ENCODE data around the gene ASXL3. TPM values are rescaled to one million over a fixed set of nuclear protein-coding genes. Genes with fewer than 3 reads are reported as not detected.

Gene ASXL3
- polyA plus RNA-seq (ENCODE audit: insufficient read length in 3 of 3) = 1 to 10 TPM; 6.0 to 6.9 (median 6.6) TPM

GRCh38 chr18:33577685-33578517 lies at the start of gene ASXL3:
Gene ASXL3 (plus strand): TSS chr18:33578219. CDS start chr18:33578632, 413 bp downstream.
- no peak for DNase-seq (ENCODE audit: low read depth in 3 of 3, low spot score in 2 of 3)

DNA sequence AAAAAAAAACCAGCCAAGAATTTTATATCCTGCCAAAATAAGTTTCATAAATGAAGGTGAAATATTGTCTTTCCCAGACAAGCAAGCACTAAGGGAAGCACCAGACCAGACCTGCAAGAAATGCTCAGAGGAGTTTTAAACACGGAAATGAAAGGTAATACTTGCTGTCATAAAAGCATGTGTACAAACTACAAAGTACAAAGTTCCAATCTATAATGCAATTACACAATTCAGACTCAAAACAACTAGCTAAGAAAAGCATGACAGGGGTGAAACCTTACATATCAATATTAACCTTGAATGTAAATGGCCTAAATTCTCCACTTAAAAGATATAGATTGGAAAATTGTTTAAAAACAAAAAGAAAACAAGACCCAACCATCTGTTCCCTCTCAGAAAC lies 45.0 kb upstream of the ASXL3 start:
- DNase-seq (ENCODE audit: low read depth in 3 of 3, low spot score in 2 of 3) = no peak

GRCh38 chr18:33536904-33537303 lies 41.1 kb upstream of the ASXL3 start:
- no peak for DNase-seq (ENCODE audit: low read depth in 3 of 3, low spot score in 2 of 3)

DNA sequence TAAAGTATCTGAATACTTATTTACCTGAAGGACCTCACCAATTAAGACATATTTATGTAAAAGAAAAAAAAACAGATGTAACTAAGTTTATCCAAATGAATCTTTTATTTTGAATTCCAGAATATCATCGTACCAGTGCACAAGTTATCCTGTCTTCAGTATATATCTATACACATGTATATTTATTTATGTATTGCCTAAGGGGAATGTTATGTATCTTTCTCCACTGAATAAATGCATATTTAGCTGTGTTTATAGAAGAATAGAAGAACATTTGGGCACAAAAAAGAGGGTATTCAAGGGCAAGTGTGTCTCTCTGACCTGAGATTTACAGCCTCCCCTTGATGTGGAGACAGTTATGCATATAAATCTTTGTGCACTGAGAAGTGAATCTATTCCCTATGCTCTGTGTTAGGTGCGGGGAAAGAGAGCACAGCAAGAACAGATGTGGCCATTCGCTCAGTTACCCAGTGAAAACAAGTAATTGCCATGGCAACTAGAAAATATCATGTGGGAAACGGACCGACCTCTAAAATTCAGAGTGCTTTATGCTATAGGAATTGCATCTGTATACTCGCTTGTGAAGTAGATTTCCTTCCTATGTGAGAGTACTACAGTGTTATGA lies 39.5 kb upstream of the ASXL3 start:
- DNase-seq (ENCODE audit: low read depth in 3 of 3, low spot score in 2 of 3) = no peak

DNA sequence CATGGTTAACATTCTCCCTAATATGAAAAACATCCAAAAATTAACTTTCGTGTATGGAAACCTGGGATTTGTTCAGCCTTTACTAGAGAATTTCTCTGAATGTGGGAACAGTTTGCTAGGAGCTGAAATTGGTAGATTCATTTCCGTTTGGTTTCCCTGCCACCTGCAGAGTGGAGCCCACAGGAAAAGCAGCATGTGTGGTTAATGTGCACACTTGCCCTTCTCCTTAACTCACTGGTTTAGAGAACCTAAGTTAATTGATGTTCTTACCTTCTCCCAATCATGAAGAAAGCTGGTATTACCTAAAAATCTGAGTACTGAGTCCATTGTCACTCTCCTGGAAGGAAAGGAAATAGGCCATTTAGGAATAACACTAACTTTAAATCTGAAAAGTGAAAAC lies 37.6 kb upstream of the ASXL3 start:
- DNase-seq (ENCODE audit: low read depth in 3 of 3, low spot score in 2 of 3) = no peak

GRCh38 chr18:33541316-33541715 lies 36.7 kb upstream of the ASXL3 start:
- no peak for DNase-seq (ENCODE audit: low read depth in 3 of 3, low spot score in 2 of 3)

DNA sequence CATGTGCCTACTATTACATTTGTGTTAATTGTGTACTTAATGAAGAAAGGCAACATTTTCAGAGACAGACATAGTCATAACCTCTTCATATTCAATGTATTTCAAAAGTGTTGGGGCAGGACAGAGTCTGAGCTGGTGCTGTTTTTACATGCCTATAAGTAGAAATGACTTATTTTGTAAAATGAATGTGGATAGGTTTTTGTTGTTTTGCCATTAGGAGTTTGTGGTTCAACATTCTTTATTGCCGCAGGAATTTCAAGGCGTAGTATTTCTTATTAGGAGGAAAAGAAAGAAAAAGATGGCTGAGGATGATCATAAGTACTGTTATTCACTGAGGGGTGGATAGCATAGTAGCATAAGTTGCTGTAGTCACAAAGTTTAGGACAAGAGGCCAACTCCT lies 21.2 kb upstream of the ASXL3 start:
- DNase-seq (ENCODE audit: low read depth in 3 of 3, low spot score in 2 of 3) = no peak

- no peak for DNase-seq (ENCODE audit: low read depth in 3 of 3, low spot score in 2 of 3)
Measured at GRCh38 chr18:33557706-33558105, 20.3 kb upstream of the ASXL3 start.

GRCh38 chr18:33558529-33558928 lies 19.5 kb upstream of the ASXL3 start:
- DNase-seq (ENCODE audit: low read depth in 3 of 3, low spot score in 2 of 3) = no peak

GRCh38 chr18:33560686-33561370 lies 17.2 kb upstream of the ASXL3 start:
- DNase-seq (ENCODE audit: low read depth in 3 of 3, low spot score in 2 of 3) = no peak

- DNase-seq (ENCODE audit: low read depth in 3 of 3, low spot score in 2 of 3) = no peak
Measured at GRCh38 chr18:33562741-33563140, 15.3 kb upstream of the ASXL3 start.

GRCh38 chr18:33567705-33568104 lies 10.3 kb upstream of the ASXL3 start:
- DNase-seq (ENCODE audit: low read depth in 3 of 3, low spot score in 2 of 3) = no peak

GRCh38 chr18:33571998-33572787 lies 5.8 kb upstream of the ASXL3 start:
- DNase-seq (ENCODE audit: low read depth in 3 of 3, low spot score in 2 of 3) = no peak

- no peak for DNase-seq (ENCODE audit: low read depth in 3 of 3, low spot score in 2 of 3)
Measured at GRCh38 chr18:33573193-33573592, 4.8 kb upstream of the ASXL3 start.

GRCh38 chr18:33575451-33575850 lies 2.6 kb upstream of the ASXL3 start:
- no peak for DNase-seq (ENCODE audit: low read depth in 3 of 3, low spot score in 2 of 3)

DNA sequence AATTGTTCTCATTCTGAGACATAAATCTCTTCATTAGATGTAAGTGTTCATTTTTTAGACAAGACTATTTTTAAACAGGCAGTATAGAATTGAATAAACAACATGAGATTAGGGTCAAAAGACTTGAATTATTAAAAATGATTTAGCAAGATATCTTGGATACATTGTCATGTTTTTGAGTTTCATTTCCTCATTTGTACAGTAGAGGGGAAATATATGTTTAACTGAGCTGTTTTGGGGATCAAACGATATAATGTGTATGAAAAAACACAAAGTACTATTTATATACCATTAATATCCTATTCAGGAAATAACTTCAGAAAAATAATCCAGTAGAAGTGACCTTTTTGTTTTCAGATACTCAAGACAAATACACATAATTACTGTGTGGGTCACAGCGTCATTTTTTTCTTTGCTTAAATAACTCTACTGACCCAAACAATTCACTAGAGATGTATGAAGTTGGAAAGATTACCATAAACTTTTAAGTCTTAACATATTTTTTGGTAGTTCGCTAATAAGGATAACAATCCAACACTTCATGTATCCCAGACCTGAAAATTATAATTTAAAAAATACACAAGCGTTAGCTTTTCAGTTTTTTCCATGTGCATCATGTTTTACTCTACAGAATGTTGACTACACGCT lies 896 bp upstream of the ASXL3 start:
- DNase-seq (ENCODE audit: low read depth in 3 of 3, low spot score in 2 of 3) = no peak

DNA sequence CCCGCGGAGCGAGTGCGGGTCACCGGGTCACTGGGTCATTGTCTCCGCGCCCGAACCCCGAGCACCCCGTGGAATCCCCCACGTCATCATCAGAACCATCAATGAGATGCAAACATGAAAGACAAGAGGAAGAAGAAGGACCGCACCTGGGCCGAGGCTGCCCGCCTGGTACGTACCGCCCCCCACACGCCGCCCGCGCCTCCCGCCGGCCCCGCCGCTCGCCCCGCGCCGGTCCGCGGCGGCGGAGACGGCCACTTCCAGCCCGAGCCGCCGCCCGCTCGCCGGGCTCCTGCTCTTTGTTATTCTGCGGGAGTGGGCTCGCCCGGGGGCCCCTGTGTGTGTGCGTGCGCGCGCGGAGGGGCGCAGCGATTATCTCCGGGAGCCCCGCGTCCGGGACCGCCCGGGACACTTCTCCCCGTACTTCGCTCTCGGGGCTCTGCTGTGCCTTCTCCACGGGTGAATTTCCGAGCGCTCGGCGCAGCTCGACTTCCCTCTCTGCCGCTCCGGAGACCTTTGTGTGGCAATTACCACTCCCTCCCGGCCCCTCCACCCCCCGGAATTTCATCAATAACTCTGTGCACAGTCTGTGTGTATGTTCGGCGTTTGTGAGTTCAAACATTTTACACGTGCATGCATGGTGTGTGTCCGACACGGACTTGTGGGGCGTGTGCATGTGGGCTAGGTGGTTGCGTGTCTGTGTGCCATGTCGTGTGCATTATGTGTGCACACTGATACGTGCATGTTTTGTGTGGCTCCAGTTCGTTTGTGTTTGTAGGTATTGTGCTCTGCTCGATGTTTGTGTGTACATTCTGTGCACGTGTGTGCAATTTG lies 714 bp downstream of the ASXL3 start:
- no peak for DNase-seq (ENCODE audit: low read depth in 3 of 3, low spot score in 2 of 3)

DNA sequence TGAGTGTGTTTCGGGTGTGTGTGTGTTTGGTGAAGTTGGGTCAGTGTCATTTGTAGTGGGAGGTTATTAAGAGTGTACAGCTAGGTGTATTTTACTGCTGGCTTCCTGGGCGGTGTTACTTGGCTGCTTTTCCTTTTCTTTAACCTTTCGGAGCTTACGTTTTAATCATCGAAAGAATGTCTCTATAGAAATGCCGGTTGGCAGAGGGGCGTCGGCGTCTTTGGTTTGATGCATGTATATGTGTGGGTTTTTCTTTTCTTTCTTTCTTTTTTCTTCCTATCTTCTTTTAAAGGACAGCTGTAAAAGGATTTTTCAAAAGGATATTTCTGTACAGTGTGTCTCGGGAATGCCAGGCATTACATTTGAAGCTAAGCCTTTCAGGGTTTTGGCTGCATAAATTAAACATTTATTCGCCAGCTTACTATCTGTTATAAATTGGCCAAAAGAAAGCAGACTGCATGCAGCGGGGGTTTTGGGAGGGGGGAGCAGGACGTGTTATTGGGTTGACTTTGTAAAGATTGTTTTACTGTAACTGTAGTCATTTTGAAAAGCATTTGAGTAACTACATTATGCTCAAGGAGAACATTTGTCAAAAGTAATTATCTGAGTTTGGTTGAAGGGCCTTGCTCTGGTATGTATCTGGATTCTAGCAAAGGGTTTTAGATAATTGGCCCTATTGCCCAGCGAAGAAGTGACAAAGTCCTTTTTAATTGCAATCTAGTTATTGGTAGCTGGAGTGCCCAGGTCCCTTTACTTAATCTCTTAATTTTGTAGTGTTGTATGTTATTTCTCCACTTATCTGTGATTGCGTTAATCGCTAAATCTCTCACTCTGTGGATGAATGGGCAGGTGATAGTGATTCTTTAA lies 1.6 kb downstream of the ASXL3 start:
- DNase-seq (ENCODE audit: low read depth in 3 of 3, low spot score in 2 of 3) = no peak

GRCh38 chr18:33580546-33580945 lies 2.5 kb downstream of the ASXL3 start:
- no peak for DNase-seq (ENCODE audit: low read depth in 3 of 3, low spot score in 2 of 3)

Measured in right renal cortex interstitium (tissue), 3 donors.